GM18868 (cell line): ENCODE data around the gene MEMO1.
"Not testable (repeated sequence)": the region's sequence is repeated elsewhere in the genome, so short reads cannot be mapped to it uniquely, and the experiment has no call there.

ENCODE experiments used
- ATAC-seq: cut with Tn5 transposase; IDR thresholded peaks from one replicate; pipeline ENCODE4 v1.9.1; 2021; ENCODE audit warnings: mild to moderate bottlenecking, moderate library complexity; ENCODE audit not compliant: unreplicated experiment

The MEMO1 gene

GRCh38 chr2:31919499-31919898 lies 91.3 kb downstream of the MEMO1 start:
- ATAC-seq: no peak

- ATAC-seq: no peak
Measured at GRCh38 chr2:31909661-31910060, 101.1 kb downstream of the MEMO1 start.

DNA sequence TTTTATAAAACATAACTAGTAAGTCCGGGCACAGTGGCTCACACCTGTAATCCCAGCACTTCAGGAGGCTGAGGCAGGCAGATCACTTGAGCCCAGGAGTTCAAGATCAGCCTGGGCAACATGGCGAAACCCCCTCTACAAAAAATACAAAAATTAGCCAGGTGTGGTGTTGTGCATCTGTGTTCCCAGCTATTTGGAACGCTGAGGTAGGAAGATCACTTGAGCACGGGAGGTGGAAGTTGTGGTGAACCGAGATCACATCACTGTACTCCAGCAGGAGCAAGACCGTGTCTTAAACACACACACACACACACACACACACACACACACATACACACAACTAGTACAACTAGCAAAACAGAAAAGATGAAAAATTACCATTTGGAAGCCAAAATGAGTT lies 103.3 kb downstream of the MEMO1 start:
- not testable (repeated sequence) for ATAC-seq

GRCh38 chr2:31903109-31903780 lies 107.6 kb downstream of the MEMO1 start:
- no peak for ATAC-seq

DNA sequence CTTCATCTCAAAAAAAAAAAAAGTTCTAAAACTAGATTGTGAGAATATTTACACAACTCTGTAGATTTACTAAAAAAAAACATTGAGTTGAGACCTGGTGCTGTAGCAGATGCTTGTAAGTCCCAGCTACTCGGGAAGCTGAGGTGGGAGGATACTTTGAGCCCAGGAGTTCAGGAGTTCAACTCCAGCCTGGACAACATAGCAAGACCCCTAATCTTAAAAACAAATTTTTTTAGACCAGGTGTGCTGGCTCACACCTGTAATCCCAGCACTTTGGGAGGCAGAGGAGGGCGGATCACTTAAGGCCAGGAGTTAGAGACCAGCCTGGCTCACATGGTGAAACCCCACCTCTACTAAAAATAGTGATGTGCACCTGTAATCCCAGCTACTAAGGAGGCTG lies 108.9 kb downstream of the MEMO1 start:
- ATAC-seq: no peak

DNA sequence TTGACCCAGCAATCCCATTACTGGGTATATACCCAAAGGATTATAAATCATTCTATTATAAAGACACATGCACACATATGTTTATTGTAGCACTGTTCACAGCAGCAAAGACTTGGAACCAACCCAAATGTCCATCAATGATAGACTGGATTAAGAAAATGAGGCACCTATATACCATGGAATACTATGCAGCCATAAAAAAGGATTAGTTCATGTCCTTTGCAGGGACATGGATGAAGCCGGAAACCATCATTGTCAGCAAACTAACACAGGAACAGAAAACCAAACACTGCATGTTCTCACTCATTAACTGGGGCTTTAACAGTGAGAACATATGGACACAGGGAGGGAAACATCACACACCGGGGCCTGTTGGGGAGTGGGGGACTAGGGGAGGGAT lies 110.7 kb downstream of the MEMO1 start:
- ATAC-seq: not testable (repeated sequence)

GRCh38 chr2:31898346-31898745 lies 112.5 kb downstream of the MEMO1 start:
- not testable (repeated sequence) for ATAC-seq

DNA sequence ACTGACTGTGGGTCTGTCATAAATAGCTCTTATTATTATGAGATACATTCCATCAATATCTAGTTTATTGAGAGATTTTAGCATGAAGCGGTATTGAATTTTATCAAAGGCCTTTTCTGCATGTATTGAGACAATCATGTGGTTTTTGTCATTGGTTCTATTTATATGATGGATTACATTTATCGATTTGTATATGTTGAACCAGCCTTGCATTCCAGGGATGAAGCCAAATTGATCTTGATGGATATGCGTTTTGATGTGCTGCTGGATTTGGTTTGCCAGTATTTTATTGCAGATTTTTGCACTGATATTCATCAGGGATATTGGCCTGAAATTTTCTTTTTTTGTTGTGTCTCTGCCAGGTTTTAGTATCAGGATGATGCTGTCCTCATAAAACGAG lies 113.5 kb downstream of the MEMO1 start:
- not testable (repeated sequence) for ATAC-seq

DNA sequence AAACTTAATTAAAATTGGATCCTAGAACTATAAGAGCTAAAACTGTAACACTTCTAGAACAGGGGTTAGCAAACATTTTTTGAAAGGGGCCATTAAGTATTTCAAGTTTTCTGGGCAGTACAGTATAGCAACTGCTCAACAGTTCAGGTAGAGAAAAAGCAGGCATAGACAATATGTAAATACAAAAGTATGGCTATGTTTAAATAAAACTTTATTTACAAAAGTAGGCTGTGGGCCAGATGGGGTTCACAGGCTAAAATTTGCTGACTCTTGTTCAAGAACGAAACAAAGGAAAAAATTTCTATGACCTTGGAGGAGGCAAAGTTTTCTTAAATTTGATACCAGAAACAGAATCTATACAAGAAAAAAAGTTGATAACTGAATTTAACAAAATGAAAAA lies 114.5 kb downstream of the MEMO1 start:
- ATAC-seq: no peak

- ATAC-seq: no peak
Measured at GRCh38 chr2:31894656-31895055, 116.2 kb downstream of the MEMO1 start.

GRCh38 chr2:31893094-31893493 lies 117.7 kb downstream of the MEMO1 start:
- no peak for ATAC-seq

- ATAC-seq: no peak
Measured at GRCh38 chr2:31889044-31889443, 121.8 kb downstream of the MEMO1 start.

- ATAC-seq: no peak
Measured at GRCh38 chr2:31888550-31888949, 122.3 kb downstream of the MEMO1 start.

GRCh38 chr2:31886700-31887099 lies 124.1 kb downstream of the MEMO1 start:
- ATAC-seq: no peak

DNA sequence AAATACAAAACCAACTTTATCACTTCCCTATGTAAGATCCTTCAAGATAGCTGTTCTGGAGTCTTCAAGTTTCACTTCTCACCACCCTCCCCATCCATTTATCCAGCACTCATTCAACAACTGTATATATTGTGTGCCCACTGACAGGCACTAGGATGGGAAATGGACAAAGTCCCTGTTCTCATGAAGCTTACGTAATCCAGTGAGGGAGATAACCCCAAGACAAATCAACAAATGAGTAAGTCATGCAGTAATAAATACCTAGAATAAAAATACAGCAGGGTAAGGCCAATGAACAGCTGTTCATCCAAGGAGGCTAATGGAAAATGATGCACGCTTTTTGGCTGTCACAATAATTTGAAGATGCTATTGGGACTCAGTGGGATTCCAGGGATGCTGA lies 133.8 kb downstream of the MEMO1 start:
- ATAC-seq: no peak

DNA sequence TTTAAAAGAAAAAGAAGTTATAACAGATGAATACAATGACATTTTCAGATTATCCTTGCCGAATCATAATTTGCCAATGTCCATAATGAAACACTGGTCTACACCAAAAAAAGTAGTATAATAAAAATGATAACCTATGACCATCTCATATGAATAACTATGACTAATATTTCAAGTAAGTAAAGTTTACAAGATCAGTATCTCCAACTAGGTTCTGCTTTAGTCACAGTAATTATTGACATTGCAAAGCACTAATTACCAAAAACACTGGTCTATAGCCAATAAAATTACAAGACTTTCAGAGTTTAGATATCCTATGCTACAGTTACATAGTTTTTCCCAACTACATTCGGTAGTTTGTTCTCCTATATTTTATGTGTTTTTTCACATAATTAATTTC lies 136.7 kb downstream of the MEMO1 start:
- ATAC-seq: no peak

GRCh38 chr2:31865215-31865614 lies 145.6 kb downstream of the MEMO1 start:
- no peak for ATAC-seq

DNA sequence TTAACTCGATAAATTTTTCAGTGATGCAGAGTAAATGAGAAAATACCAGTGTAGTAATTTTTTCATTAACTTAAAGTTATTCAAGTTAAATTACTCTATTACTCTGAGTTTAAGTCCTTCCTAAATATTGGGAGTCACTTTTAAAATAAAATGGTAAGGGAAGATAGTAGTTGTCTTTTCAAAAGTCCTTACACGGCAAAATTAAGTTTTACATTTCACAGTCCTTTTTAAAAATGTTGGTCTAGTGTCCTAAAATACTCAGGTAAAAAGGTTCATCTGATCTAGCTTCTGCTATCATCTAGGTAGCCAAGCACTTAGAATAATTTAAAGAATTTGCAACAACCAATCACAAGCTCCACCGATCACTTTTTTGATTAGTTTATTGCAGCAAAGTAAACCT lies 146.9 kb downstream of the MEMO1 start:
- no peak for ATAC-seq

- ATAC-seq: not testable (repeated sequence)
Measured at GRCh38 chr2:31863015-31863656, 147.7 kb downstream of the MEMO1 start.

- ATAC-seq: no peak
Measured at GRCh38 chr2:31859959-31860358, 150.8 kb downstream of the MEMO1 start.

DNA sequence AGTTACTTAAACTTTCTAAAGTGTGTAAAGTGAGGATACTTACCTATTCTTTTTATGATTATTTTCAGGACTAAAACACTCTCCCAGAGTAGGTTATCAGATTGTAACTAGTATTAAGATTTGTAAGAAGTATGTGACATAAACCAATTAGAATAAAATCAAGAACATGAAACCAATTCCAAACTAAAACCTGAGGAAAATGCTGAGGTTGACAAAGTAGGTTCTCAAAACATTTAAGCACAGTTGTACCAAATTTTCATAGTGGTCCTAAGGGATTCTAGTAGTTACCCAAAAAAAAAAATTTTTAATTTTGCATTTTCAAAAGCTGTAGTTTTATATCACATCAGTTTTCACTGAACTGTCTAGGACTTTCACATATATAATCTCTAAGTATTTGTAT lies 157.3 kb downstream of the MEMO1 start:
- no peak for ATAC-seq

- ATAC-seq: not testable (repeated sequence)
Measured at GRCh38 chr2:31842150-31842549, 168.7 kb downstream of the MEMO1 start.

- no peak for ATAC-seq
Measured at GRCh38 chr2:31835450-31835849, 175.4 kb downstream of the MEMO1 start.
